Glutamatergic neuron (in vitro differentiated cells): ENCODE data around the gene STAB2. TPM values are rescaled to one million over a fixed set of nuclear protein-coding genes. Genes with fewer than 3 reads are reported as not detected.

Source experiments
- DNase-seq: peaks from one replicate; pipeline ENCODE4 v3.0.0; 2022
- H3K27ac Mint-ChIP-seq: one replicate; pipeline ENCODE4 v1.8.0; 2020; ENCODE audit warnings: mild to moderate bottlenecking, mixed read lengths, inconsistent platforms; ENCODE audit not compliant: unreplicated experiment
- H3K27me3 Mint-ChIP-seq: one replicate; pipeline ENCODE4 v1.8.0; 2020; ENCODE audit warnings: mild to moderate bottlenecking, moderate library complexity, mixed read lengths, inconsistent platforms; ENCODE audit not compliant: unreplicated experiment
- H3K36me3 Mint-ChIP-seq: one replicate; pipeline ENCODE4 v1.8.0; 2020; ENCODE audit warnings: mild to moderate bottlenecking, mixed read lengths, inconsistent platforms; ENCODE audit not compliant: unreplicated experiment
- H3K4me1 Mint-ChIP-seq: one replicate; pipeline ENCODE4 v1.8.0; 2020; ENCODE audit warnings: mild to moderate bottlenecking, low read depth, mixed read lengths, inconsistent platforms; ENCODE audit not compliant: unreplicated experiment
- H3K4me3 Mint-ChIP-seq: one replicate; pipeline ENCODE4 v1.8.0; 2020; ENCODE audit warnings: mild to moderate bottlenecking, mixed read lengths, inconsistent platforms; ENCODE audit not compliant: unreplicated experiment
- H3K9me3 Mint-ChIP-seq: one replicate; pipeline ENCODE4 v1.8.0; 2020; ENCODE audit warnings: mild to moderate bottlenecking, moderate library complexity, mixed read lengths, inconsistent platforms; ENCODE audit not compliant: unreplicated experiment
- CTCF ChIP-seq: fragments of 200-600 bp; sonication (generic); IDR thresholded peaks from one replicate; pipeline ENCODE4 v1.5.0; 2021; ENCODE audit not compliant: partially characterized antibody, unreplicated experiment
- long read RNA-seq: library from polyadenylated mRNA; unstranded; transcript quantifications from one replicate; pipeline ENCODE4 v2.0.0, GENCODE V29; 2020; ENCODE audit not compliant: unreplicated experiment
- total RNA-seq: library from RNA; stranded (reverse); fragmentation: NEBNext Ultra II Directional; extraction: Animal tissue kit (Norgen Biotek cat#: 25700); gene quantifications from one replicate; pipeline ENCODE4 v1.2.1, GENCODE V29; 2021; ENCODE audit not compliant: unreplicated experiment

STAB2 gene
- not detected for total RNA-seq
- long read RNA-seq = 0 reads

GRCh38 chr12:103586791-103587370 is at the start of gene STAB2:
Gene STAB2, plus strand, starts transcription at chr12:103587273. Its CDS starts 204 bp downstream, at chr12:103587477.
- DNase-seq = no peak
- no peak for TF ChIP-seq CTCF
- H3K27me3 Mint-ChIP-seq = no peaks in the 10 kb centered on the region
- H3K4me1 Mint-ChIP-seq = no peaks in the 10 kb centered on the region
- H3K4me3 Mint-ChIP-seq = no peak within 1 kb of the TSS
- H3K27ac Mint-ChIP-seq = no peak within 1 kb of the TSS
- no peaks in the 10 kb centered on the region for H3K36me3 Mint-ChIP-seq
- no peaks in the 10 kb centered on the region for H3K9me3 Mint-ChIP-seq

- H3K27ac Mint-ChIP-seq = no peak overlapping the region
Measured at GRCh38 chr12:103538397-103538796, 48.7 kb upstream of the STAB2 start.

GRCh38 chr12:103540319-103540718 is 46.8 kb upstream of the STAB2 start:
- no peak overlapping the region for H3K27ac Mint-ChIP-seq
- H3K36me3 Mint-ChIP-seq = no peaks in the 10 kb centered on the region
- no peaks in the 10 kb centered on the region for H3K4me1 Mint-ChIP-seq
- H3K27me3 Mint-ChIP-seq = no peaks in the 10 kb centered on the region
- no peak overlapping the region for H3K4me3 Mint-ChIP-seq
- no peak for TF ChIP-seq CTCF
- no peak for DNase-seq
- peaks cover 3% of the 10 kb centered on the region for H3K9me3 Mint-ChIP-seq

More at GRCh38 chr12:103538397-103538796, 48.7 kb upstream of the STAB2 start:
- no peaks in the 10 kb centered on the region for H3K4me1 Mint-ChIP-seq
- no peak for TF ChIP-seq CTCF
- no peaks in the 10 kb centered on the region for H3K36me3 Mint-ChIP-seq
- no peaks in the 10 kb centered on the region for H3K27me3 Mint-ChIP-seq
- H3K9me3 Mint-ChIP-seq = no peaks in the 10 kb centered on the region
- H3K4me3 Mint-ChIP-seq = no peak overlapping the region
- DNase-seq = no peak

DNA sequence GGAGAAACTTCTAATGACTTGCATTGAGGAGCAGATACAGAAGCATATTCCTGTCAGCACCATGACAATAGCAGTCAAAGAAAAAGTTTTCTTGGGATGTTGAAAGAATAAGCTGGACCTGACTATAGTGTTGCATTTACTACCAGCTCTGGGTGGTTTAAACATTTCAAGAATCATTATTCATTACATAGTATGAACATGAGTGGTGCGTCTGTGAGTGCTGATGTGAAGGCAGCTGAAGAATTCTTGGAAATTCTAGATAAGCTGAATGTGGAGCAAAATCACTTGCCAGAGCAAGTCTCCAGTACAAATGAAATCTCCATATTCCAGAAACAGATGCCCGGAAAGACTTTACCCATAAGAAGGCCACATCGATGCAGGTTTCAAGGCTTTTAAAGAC is 45.0 kb upstream of the STAB2 start:
- Mint-ChIP-seq H3K27ac (no peak overlapping the region), H3K36me3 (no peaks in the 10 kb centered on the region), H3K4me1 (no peaks in the 10 kb centered on the region), H3K27me3 (no peaks in the 10 kb centered on the region), H3K4me3 (no peak overlapping the region), H3K9me3 (peaks cover 3% of the 10 kb centered on the region)
- TF ChIP-seq CTCF = no peak
- DNase-seq = no peak

DNA sequence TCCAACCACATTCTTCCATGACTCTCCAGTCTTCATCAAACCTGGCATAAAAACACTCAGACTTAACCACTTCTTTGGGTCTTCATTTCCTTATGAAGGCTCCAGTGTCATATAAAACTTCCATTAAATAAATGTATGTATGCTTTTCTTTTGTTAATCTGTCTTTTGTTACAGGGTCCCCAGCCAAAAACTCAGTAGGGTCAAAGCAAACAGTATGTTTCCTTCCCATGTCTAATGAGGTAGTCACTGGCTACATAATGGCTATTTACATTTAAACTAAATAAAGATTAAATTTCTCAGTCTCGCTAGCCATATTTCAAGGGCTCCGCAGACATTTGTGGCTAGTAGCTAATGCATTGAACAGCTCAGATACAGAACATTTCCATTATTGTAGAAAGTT is 40.1 kb upstream of the STAB2 start:
- Mint-ChIP-seq H3K27me3 (no peaks in the 10 kb centered on the region), H3K4me1 (peaks cover 5% of the 10 kb centered on the region), H3K9me3 (peaks cover 3% of the 10 kb centered on the region), H3K27ac (no peak overlapping the region), H3K36me3 (no peaks in the 10 kb centered on the region), H3K4me3 (no peak overlapping the region)
- DNase-seq = no peak
- TF ChIP-seq CTCF = no peak
